Gastrocnemius medialis (tissue), 4 donors: ENCODE results near the gene SMOC2.

Experiments used
- POLR2A ChIP-seq, 2 donors: fragments of 450-650 bp; IDR thresholded peaks; one replicate each; pipeline ENCODE4 v1.6.1; 2017; ENCODE audit warnings: antibody characterized with exemption in 2 of 2, mild to moderate bottlenecking in 2 of 2, moderate library complexity in 2 of 2
- TF ChIP-seq, protein P1 (sequence below), 5 experiments: fragments of 450-650 bp in 3 of 5; fragments of 200-600 bp in 2 of 5; sonication (generic) in 2 of 5; IDR thresholded peaks in 4 of 5; conservative IDR thresholded peaks in 1 of 5; 1 replicate in 4 of 5; 2 replicates in 1 of 5; pipeline ENCODE4 v1.5.1; 2016 to 2019; ENCODE audit warnings: antibody characterized with exemption in 5 of 5, mild to moderate bottlenecking in 3 of 5, moderate library complexity in 3 of 5

DNA sequence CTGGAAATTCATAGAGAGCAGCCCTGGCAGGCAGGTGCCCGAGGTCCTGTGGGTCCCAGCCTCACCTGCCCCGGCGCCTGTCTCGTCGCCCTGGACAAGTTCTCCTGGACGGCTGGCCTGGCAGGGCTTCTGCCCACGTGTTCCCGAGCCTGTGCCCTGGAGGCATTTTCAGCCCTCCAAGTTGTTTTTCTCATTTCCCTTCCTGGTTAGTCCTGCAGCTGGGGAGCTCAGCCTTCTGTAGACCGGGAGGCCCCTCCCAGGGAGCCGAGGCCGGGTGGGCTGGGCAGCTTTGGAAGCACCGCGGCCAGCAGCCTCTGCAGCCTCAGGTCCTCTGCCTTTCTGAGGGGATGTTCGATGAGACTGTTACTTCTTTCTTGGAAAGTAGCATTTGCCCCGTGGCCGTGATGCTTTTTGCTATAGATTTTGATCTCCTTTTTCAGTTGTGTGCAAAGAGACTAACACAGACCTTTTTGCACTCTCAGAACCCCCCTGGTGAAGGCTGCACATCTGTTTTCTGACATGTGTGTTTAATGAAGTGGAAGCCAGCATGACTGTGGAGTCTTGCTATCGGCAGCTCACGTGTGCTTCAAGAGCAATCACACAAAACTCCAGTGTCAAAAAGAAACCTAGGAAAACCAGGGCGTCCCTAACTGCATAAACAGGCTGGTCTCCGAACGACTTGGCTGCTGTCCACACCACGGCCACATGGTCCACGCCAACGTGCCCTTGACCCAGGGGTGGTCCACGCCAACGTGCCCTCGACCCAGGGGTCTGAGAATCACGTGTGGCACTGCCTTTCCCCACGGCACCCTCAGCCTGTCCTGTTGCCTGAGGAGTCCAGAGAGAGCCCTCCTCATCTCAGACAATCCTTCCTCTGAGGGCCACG lies 207.5 kb downstream of the SMOC2 start:
- TF ChIP-seq, protein P1, sequence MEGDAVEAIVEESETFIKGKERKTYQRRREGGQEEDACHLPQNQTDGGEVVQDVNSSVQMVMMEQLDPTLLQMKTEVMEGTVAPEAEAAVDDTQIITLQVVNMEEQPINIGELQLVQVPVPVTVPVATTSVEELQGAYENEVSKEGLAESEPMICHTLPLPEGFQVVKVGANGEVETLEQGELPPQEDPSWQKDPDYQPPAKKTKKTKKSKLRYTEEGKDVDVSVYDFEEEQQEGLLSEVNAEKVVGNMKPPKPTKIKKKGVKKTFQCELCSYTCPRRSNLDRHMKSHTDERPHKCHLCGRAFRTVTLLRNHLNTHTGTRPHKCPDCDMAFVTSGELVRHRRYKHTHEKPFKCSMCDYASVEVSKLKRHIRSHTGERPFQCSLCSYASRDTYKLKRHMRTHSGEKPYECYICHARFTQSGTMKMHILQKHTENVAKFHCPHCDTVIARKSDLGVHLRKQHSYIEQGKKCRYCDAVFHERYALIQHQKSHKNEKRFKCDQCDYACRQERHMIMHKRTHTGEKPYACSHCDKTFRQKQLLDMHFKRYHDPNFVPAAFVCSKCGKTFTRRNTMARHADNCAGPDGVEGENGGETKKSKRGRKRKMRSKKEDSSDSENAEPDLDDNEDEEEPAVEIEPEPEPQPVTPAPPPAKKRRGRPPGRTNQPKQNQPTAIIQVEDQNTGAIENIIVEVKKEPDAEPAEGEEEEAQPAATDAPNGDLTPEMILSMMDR (IDR thresholded peaks at IDR 0.05 in 4 of 5, conservative IDR thresholded peaks at IDR 0.05 in 1 of 5), result no peak
- no peak for TF ChIP-seq POLR2A (IDR thresholded peaks at IDR 0.05)
